Inferior parietal cortex (tissue), 1 donor: ENCODE results near the gene LRRFIP2.
"Not testable (repeated sequence)": the region's sequence is repeated elsewhere in the genome, so short reads cannot be mapped to it uniquely, and the experiment has no call there.

ENCODE experiments used
- DNase-seq: peaks from one replicate; pipeline ENCODE4 v3.0.0-alpha.2; 2016; ENCODE audit errors: extremely low spot score

Gene LRRFIP2

DNA sequence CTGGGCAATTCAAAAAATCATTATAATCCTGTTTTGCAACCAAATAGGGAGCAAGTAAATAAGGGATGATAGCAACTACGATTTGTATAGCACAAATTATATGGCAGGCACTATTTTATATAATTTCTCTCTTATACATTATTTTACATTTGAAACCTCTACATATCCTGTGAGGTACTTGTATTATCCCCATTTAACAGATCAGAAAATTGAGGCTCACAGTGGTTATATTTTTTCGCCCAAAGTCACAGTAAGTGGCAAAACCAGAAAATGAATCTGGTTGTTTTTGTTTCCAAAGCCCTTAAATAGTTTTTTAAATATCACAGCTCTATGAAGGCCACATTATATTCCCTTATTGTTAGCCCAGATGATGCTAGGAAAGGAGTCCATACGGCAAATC lies 106.8 kb downstream of the LRRFIP2 start:
- DNase-seq: no peak

- no peak for DNase-seq
These were observed 109.6 kb downstream of the LRRFIP2 start for GRCh38 chr3:37064747-37065146.

DNA sequence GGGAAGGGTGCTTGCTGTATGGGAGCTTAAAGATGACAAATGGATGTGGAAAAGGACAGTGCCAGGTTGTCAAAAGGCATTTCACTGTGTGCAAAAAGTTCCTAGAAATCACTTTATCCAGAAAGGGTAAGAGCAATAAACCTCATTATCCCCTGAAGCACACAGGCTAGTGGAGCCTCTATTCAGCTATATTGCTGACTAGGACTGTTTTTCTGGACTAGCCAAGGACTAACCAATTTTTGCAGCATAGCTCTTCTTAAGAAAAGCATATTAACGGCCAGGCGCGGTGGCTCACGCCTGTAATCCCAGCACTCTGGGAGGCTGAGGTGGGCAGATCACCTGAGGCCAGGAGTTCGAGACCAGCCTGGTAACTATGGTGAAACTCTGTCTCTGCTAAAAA lies 116.3 kb downstream of the LRRFIP2 start:
- no peak for DNase-seq

- no peak for DNase-seq
These were observed 117.6 kb downstream of the LRRFIP2 start for GRCh38 chr3:37056826-37057225.

- not testable (repeated sequence) for DNase-seq
These were observed 119.3 kb downstream of the LRRFIP2 start for GRCh38 chr3:37055077-37055476.

DNA sequence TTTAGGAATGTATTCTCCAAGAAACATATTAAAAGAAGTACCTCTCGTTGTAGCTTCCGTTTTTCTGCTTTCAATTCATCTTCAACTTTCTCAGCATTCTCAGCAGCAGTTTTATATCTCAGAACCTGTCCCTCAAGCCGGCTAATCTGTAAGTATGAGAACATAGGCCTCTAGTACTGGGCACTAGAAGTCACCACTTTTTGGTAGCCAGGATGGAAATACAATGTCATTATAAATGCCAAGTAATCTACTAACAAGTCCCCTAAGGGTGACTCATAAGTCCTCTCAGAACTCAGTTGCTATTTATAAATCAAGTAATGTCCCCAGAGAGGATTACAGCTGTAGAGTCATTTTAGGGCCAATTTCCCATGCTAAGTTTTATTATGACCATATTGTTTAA lies 120.0 kb downstream of the LRRFIP2 start:
- DNase-seq: no peak

GRCh38 chr3:37053753-37054152 lies 120.6 kb downstream of the LRRFIP2 start:
- no peak for DNase-seq

- DNase-seq: no peak
These were observed 121.0 kb downstream of the LRRFIP2 start for GRCh38 chr3:37053337-37053736.

GRCh38 chr3:37052860-37053259 lies 121.5 kb downstream of the LRRFIP2 start:
- no peak for DNase-seq

DNA sequence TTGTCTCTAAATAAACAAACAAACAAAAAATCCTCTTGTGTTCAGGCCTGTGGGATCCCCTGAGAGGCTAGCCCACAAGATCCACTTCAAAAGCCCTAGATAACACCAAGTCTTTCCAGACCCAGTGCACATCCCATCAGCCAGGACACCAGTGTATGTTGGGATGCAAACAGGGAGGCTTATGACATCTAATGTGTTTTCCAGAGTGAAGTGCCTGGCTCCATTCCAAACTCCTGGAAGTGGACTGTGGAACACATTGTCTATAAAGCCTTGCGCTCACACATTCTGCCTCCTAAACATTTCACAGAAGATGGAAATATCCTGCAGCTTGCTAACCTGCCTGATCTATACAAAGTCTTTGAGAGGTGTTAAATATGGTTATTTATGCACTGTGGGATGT lies 124.1 kb downstream of the LRRFIP2 start:
- no peak for DNase-seq

DNA sequence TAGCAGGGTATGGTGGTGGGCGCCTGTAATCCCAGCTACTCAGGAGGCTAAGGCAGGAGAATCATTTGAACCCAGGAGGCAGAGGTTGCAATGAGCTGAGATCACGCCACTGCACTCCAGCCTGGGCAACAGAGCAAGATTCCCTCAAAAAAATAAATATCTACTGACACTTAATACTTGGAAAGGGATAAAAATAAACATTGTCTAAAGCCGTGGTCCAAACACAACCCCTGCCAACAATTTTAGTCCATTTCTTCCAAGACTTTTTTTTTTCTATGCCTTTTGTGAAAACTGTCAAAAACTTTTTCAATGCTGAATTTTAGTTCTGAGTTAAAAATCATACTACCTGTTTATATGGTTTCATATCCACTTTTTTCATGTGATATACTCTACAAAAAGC lies 131.7 kb downstream of the LRRFIP2 start:
- not testable (repeated sequence) for DNase-seq

- DNase-seq: no peak
These were observed 132.7 kb downstream of the LRRFIP2 start for GRCh38 chr3:37041546-37042195.

DNA sequence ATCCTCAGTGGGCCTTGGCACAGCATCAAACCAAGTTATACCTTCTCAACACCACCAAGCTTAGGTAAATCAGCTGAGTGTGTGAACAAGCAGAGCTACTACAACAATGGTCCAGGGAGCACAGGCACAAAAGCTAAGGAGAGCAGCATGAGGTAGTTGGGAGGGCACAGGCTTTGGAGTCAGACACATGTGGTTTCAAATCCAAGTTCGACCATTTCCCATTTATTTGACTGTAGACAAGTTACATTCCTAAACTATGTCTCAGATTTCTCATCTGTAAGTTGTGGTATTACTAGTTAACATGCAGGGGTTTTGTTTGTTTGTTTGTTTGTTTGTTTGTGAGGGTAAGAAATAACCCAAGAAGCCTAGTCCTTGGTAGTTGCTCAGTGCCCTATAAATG lies 134.2 kb downstream of the LRRFIP2 start:
- DNase-seq: no peak

DNA sequence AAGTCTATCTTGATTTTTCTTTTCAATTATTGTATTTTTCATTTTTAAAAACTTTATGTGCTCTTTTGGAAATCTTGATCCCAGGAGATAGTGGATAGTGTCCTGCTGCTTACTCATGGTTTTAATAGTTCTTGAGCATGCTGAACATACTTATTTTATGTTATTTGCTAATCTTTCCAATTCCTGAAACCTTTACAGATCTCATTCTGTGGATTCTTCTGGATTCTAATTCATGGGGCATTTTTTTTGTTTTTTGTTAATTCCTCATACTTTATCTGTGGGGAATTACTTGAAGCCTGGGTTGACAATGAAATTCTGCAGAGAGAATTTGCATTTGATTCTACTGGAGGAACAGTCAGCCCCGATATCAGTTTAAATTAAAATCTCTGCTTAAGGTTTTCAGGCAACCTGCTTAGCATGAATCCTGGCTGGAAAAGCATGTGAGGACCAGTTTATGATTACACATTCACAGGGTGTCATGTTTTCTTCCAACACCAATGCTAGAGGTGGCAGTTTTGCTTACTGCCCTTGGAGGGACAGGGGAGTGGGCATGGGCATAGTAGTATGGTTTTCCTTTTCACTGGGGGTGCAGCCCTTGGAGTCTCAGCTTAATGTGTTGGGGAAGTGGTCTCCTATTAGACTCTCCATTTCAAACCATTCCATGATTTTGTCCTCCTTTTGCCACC lies 135.1 kb downstream of the LRRFIP2 start:
- no peak for DNase-seq

- DNase-seq: no peak
These were observed 137.0 kb downstream of the LRRFIP2 start for GRCh38 chr3:37037352-37037751.

- no peak for DNase-seq
These were observed 141.4 kb downstream of the LRRFIP2 start for GRCh38 chr3:37032961-37033360.

- no peak for DNase-seq
These were observed 143.2 kb downstream of the LRRFIP2 start for GRCh38 chr3:37031096-37031682.

DNA sequence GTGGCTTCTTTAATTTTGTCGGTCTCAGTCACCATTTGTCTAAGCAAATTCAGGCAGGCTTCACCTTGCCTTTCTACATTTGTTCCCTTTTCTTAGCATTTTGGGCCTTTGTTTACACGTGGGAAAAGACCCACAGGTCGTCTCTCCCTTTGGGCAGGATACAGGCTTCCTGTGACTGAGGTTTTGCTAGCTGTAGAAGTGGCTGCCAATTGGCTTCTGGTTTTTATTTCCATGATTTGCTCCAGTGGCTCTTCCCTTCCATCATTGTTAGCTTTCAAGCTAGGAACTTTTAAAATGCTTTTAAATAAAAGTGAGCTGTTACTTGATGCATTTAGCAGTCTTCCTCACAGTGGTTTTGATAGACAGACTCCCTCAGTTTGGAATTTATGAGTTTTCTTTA lies 143.8 kb downstream of the LRRFIP2 start:
- no peak for DNase-seq

DNA sequence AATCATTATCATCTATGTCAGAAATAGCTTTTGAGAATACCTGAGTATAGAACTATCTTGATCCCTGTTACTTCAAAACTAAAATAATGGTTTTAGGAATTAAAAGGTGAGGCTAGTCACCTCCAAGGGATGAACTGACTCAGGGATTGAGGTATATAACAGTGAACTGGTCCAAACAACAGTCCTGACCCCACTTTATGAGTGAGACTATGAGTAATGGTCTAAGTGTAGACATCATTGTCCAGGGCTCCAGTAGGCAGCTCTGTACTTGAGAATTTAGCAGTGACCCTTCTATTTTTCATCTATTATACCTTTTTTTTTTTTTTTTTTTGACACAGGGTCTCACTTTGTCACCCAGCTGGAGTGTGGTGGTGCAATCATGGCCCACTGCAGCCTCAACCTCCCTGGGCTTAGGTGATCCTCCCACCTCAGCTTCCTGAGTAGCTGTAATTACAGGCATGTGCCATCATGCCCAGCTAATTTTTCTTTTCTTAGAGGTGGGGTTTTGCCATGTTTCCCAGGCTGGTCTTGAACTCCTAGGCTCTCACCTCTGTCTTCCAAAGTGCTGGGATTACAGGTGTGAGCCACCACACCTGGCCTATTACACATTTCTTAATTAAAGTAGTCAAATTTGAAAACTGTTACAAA lies 144.7 kb downstream of the LRRFIP2 start:
- DNase-seq: no peak

DNA sequence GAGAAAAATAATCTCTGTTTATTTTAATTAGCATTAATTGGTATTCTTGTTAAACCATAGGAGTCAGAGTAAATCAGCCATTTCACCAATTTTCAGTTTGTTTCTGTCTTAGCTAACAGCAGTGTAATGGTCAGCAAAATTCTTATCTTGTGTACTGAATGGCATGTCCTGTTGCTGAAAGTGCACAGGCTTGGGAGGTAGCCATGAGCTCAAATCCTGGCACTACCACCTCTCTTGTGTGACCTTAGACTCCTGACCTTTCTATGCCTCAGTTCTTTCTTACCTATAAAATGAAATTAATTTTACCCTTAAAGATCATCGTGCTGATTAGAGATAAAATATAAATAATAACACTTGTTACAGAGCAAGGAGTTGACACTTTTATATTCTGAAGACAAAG lies 145.3 kb downstream of the LRRFIP2 start:
- no peak for DNase-seq

- peak; percentile 54 for DNase-seq
These were observed 146.1 kb downstream of the LRRFIP2 start for GRCh38 chr3:37028329-37028728.

- DNase-seq: no peak
These were observed 147.5 kb downstream of the LRRFIP2 start for GRCh38 chr3:37026851-37027250.
